B cell (primary cell): Measurements from ENCODE around the gene APOE. TPM values are rescaled to one million over a fixed set of nuclear protein-coding genes. Genes with fewer than 3 reads are reported as not detected.

Experiments used
- ATAC-seq: fragments of 200-7000 bp; cut with Tn5 transposase; one replicate; pipeline ENCODE4 v1.10.0; 2021; ENCODE audit warnings: low read depth, mild to moderate bottlenecking, moderate number of reproducible peaks, moderate library complexity
- CTCF ChIA-PET: fragments of 350-600 bp; sonication (Branson Sonifier 250); formaldehyde crosslinking; loops from one replicate; lab custom pipeline; 2021; ENCODE audit warnings: antibody characterized with exemption, inconsistent platforms; lab: Charles Lee
- POLR2A ChIA-PET: fragments of 350-600 bp; sonication (Branson Sonifier 250); formaldehyde crosslinking; loops from one replicate; lab custom pipeline; 2021; ENCODE audit warnings: antibody characterized with exemption; lab: Charles Lee
- DNase-seq: peaks from one replicate; pipeline ENCODE4 v3.0.0; 2013
- H2AFZ ChIP-seq: 2 replicates; pipeline ENCODE4 v1.6.1; 2012; ENCODE audit warnings: mild to moderate bottlenecking, low read depth, low read length; ENCODE audit not compliant: insufficient read depth, poor library complexity, severe bottlenecking
- H3K27ac ChIP-seq, 2 donors: 1 replicate in 1 of 2; 2 replicates in 1 of 2; pipeline ENCODE4 v1.5.1; 2012 to 2013; ENCODE audit warnings: low read length in 2 of 2, mild to moderate bottlenecking in 2 of 2, moderate library complexity in 1 of 2
- H3K27me3 ChIP-seq, 4 experiments: fragments of 200-600 bp in 1 of 4; sonication (generic) in 1 of 4; replicated peaks in 1 of 4; 1 replicate in 2 of 4; 2 replicates in 2 of 4; pipeline versions ENCODE4 v1.6.1 to v1.7.0; 2013 to 2016; ENCODE audit warnings: low read length in 3 of 4, mild to moderate bottlenecking in 2 of 4, mixed read lengths in 1 of 4, moderate library complexity in 1 of 4; ENCODE audit not compliant: insufficient read depth in 4 of 4, control insufficient read depth in 3 of 4; ENCODE audit errors: control extremely low read depth in 1 of 4
- H3K36me3 ChIP-seq, 2 experiments: replicated peaks in 1 of 2; 1 replicate in 1 of 2; 2 replicates in 1 of 2; pipeline versions ENCODE4 v1.6.1 to v1.7.1; 2013; ENCODE audit warnings: low read length in 1 of 2; ENCODE audit not compliant: insufficient read depth in 2 of 2, control insufficient read depth in 1 of 2; ENCODE audit errors: control extremely low read depth in 1 of 2, extremely low read depth in 1 of 2
- H3K4me1 ChIP-seq, 2 donors: fragments of 200-600 bp in 1 of 2; sonication (generic) in 1 of 2; 1 replicate in 1 of 2; 2 replicates in 1 of 2; pipeline versions ENCODE4 v1.5.1 to v1.6.1; 2013 to 2017; ENCODE audit warnings: low read length in 2 of 2; ENCODE audit not compliant: control insufficient read depth in 2 of 2, insufficient read depth in 2 of 2
- H3K4me2 ChIP-seq: replicated peaks from 2 replicates; pipeline ENCODE3; 2012; ENCODE audit warnings: mild to moderate bottlenecking, low read depth, low read length; ENCODE audit not compliant: poor library complexity, severe bottlenecking
- H3K4me3 ChIP-seq, 5 experiments: fragments of 200-600 bp in 1 of 5; sonication (generic) in 1 of 5; 1 replicate in 3 of 5; 2 replicates in 2 of 5; pipeline versions ENCODE4 v1.5.1 to v1.7.0; 2011 to 2016; ENCODE audit warnings: low read length in 4 of 5, mild to moderate bottlenecking in 4 of 5, low read depth in 2 of 5, control low read depth in 1 of 5, moderate library complexity in 1 of 5; ENCODE audit not compliant: insufficient read depth in 1 of 5; ENCODE audit errors: control extremely low read depth in 1 of 5, extremely low read depth in 1 of 5
- H3K79me2 ChIP-seq: fragments of 200-600 bp; sonication (generic); one replicate; pipeline ENCODE4 v1.6.0; 2016; ENCODE audit warnings: low read length; ENCODE audit not compliant: control insufficient read depth, insufficient read depth
- H3K9ac ChIP-seq: fragments of 200-600 bp; sonication (generic); 2 replicates; pipeline ENCODE4 v1.6.1; 2017; ENCODE audit warnings: mild to moderate bottlenecking, low read length, moderate library complexity
- H3K9me3 ChIP-seq, 3 donors: one replicate each; pipeline versions ENCODE4 v1.6.1 to v1.7.1; 2013; ENCODE audit warnings: low read length in 2 of 3; ENCODE audit not compliant: control insufficient read depth in 2 of 3, insufficient read depth in 1 of 3; ENCODE audit errors: control extremely low read depth in 1 of 3
- H4K20me1 ChIP-seq: 2 replicates; pipeline ENCODE4 v1.6.0; 2012; ENCODE audit warnings: mild to moderate bottlenecking, low read length; ENCODE audit not compliant: insufficient read depth, control insufficient read depth, poor library complexity, severe bottlenecking
- H3K27ac Mint-ChIP-seq: one replicate; pipeline ENCODE4 v1.8.0; 2021; ENCODE audit warnings: mixed read lengths
- H3K27me3 Mint-ChIP-seq: one replicate; pipeline ENCODE4 v1.8.0; 2021; ENCODE audit warnings: mixed read lengths
- H3K4me1 Mint-ChIP-seq: one replicate; pipeline ENCODE4 v1.8.0; 2021; ENCODE audit warnings: mixed read lengths
- H3K4me3 Mint-ChIP-seq: one replicate; pipeline ENCODE4 v1.8.0; 2021; ENCODE audit warnings: mixed read lengths
- H3K9me3 Mint-ChIP-seq: one replicate; pipeline ENCODE4 v1.8.0; 2022; ENCODE audit warnings: mixed read lengths; ENCODE audit not compliant: insufficient read depth
- EZH2 ChIP-seq: IDR thresholded peaks from 2 replicates; pipeline ENCODE4 v1.6.1; 2012; ENCODE audit warnings: borderline replicate concordance, low read depth, mild to moderate bottlenecking, moderate library complexity, low read length; ENCODE audit not compliant: insufficient read depth, poor library complexity, severe bottlenecking
- whole genome bisulfite sequencing: methylation state at CpG from one replicate; pipeline ENCODE4 v1.1.5; 2013; ENCODE audit warnings: missing lambda C conversion rate; ENCODE audit not compliant: insufficient coverage; 5-methylcytosine and 5-hydroxymethylcytosine counted together
- intact Hi-C: fragments of 100-400 bp; cut with micrococcal nuclease; formaldehyde crosslinking; loops from one replicate; pipeline ENCODE4 v1.10.0; 2022
- polyA plus RNA-seq: library from polyadenylated mRNA; depleted of rRNA; stranded (reverse); fragments of >200 nt; gene quantifications from 2 replicates; pipeline ENCODE4 v1.2.3, GENCODE V29; 2012
- total RNA-seq, 2 donors: library from RNA; stranded (reverse); fragments of 120-200 nt in 1 of 2; gene quantifications; 1 replicate in 1 of 2; 2 replicates in 1 of 2; pipeline versions ENCODE4 v1.2.3 to v1.2.4, GENCODE V29; 2013 to 2022
- TF ChIP-seq, protein P1 (sequence below): fragments of 200-600 bp; IDR thresholded peaks from one replicate; pipeline ENCODE4 v1.8.0; 2022; ENCODE audit warnings: antibody characterized with exemption, mild to moderate bottlenecking

APOE gene
- total and polyA plus RNA-seq, 2 donors (not counting 1 experiment from before 2014, with no cell fraction given) = 0.74 to 2.8 TPM

DNA sequence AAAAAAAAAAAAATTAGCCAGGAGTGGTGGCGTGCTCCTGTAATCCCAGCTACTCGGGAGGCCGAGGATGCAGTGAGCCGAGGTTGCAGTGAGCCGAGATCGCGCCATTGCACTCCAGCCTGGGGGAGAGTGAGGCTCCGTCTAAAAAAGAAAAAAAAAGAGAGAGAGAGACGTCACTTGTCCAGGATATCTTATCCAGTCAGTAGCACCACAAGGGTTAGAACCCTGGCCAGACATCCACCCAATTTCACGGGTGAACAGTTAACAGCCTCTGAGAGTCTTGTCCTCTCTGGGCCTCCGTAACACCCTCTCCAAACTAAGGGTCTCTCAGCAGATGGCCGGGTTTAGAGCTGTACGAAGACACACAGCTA, 48.7 kb downstream of the APOE start:
- H4K20me1 ChIP-seq = peaks cover 29% of the 10 kb centered on the region
- 0% methylated on average over 3 of the region's 13 CpGs for whole genome bisulfite sequencing
- CTCF ChIA-PET = interaction anchor here (0.7 to 2.1 kb wide), 11 partner anchors 36 to 954 kb away, joined by 3 to 7 read pairs (median 3); no protein-coding TSS in a partner anchor
- peaks cover 41 to 50% of the 10 kb centered on the region in 2 donors for H3K4me1 ChIP-seq
- peak overlapping the region; percentile 93 for H3K27ac Mint-ChIP-seq
- H3K27me3 ChIP-seq = no peaks in the 10 kb centered on the region
- H3K9ac ChIP-seq = peak overlapping the region; percentile 99
- TF ChIP-seq, protein P1, sequence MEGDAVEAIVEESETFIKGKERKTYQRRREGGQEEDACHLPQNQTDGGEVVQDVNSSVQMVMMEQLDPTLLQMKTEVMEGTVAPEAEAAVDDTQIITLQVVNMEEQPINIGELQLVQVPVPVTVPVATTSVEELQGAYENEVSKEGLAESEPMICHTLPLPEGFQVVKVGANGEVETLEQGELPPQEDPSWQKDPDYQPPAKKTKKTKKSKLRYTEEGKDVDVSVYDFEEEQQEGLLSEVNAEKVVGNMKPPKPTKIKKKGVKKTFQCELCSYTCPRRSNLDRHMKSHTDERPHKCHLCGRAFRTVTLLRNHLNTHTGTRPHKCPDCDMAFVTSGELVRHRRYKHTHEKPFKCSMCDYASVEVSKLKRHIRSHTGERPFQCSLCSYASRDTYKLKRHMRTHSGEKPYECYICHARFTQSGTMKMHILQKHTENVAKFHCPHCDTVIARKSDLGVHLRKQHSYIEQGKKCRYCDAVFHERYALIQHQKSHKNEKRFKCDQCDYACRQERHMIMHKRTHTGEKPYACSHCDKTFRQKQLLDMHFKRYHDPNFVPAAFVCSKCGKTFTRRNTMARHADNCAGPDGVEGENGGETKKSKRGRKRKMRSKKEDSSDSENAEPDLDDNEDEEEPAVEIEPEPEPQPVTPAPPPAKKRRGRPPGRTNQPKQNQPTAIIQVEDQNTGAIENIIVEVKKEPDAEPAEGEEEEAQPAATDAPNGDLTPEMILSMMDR = no peak
- TF ChIP-seq EZH2 = no peak
- no peaks in the 10 kb centered on the region for H3K9me3 ChIP-seq
- peak overlapping the region; percentile 96 to 100 (median 98) for H3K4me3 ChIP-seq
- intact Hi-C loops = loop anchor here (1.0 to 5.0 kb wide), 2 partner anchors 85 to 182 kb away; partner anchors contain the start of gene CLASRP
- peak overlapping the region; percentile 90 for H3K4me3 Mint-ChIP-seq
- no peaks in the 10 kb centered on the region for H3K9me3 Mint-ChIP-seq
- peak overlapping the region; percentile 94 for H2AFZ ChIP-seq
- POLR2A ChIA-PET = interaction anchor here (0.5 to 1.5 kb wide), 8 partner anchors 47 to 533 kb away, joined by 3 to 10 read pairs (median 4); partner anchors contain the start of genes BLOC1S3, RELB, TOMM40 and TRAPPC6A
- no peaks in the 10 kb centered on the region for H3K27me3 Mint-ChIP-seq
- DNase-seq = no peak
- peaks cover 50% of the 10 kb centered on the region for H3K4me1 Mint-ChIP-seq
- H3K4me2 ChIP-seq = peak overlapping the region; percentile 99
- ATAC-seq = peak; percentile 1
- H3K79me2 ChIP-seq = peaks cover 86% of the 10 kb centered on the region
- peak overlapping the region; percentile 90 to 93 for H3K27ac ChIP-seq
- H3K36me3 ChIP-seq = peaks cover 0 to 4% of the 10 kb centered on the region in 2 experiments
